G401 (cell line): ENCODE measurements around the gene RRP1. TPM values are rescaled to one million over a fixed set of nuclear protein-coding genes. Genes with fewer than 3 reads are reported as not detected.

Source experiments
- DNase-seq: peaks from one replicate; pipeline ENCODE4 v3.0.0-alpha.2; 2015; ENCODE audit warnings: low spot score
- in situ Hi-C: cut with HindIII; loops from 2 replicates; pipeline ENCODE4 v1.10.0; 2016; ENCODE audit warnings: low sequenced_read_pairs, mixed read lengths
- total RNA-seq: library from RNA; depleted of rRNA; stranded (reverse); fragments of >200 nt; shearing (Covaris generic); gene quantifications from 2 replicates; pipeline ENCODE4 v1.2.3, GENCODE V29; 2014; rRNA removed

The RRP1 gene, protein sequence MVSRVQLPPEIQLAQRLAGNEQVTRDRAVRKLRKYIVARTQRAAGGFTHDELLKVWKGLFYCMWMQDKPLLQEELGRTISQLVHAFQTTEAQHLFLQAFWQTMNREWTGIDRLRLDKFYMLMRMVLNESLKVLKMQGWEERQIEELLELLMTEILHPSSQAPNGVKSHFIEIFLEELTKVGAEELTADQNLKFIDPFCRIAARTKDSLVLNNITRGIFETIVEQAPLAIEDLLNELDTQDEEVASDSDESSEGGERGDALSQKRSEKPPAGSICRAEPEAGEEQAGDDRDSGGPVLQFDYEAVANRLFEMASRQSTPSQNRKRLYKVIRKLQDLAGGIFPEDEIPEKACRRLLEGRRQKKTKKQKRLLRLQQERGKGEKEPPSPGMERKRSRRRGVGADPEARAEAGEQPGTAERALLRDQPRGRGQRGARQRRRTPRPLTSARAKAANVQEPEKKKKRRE
- 38.6 and 51.2 TPM in 2 replicates for total RNA-seq

DNA sequence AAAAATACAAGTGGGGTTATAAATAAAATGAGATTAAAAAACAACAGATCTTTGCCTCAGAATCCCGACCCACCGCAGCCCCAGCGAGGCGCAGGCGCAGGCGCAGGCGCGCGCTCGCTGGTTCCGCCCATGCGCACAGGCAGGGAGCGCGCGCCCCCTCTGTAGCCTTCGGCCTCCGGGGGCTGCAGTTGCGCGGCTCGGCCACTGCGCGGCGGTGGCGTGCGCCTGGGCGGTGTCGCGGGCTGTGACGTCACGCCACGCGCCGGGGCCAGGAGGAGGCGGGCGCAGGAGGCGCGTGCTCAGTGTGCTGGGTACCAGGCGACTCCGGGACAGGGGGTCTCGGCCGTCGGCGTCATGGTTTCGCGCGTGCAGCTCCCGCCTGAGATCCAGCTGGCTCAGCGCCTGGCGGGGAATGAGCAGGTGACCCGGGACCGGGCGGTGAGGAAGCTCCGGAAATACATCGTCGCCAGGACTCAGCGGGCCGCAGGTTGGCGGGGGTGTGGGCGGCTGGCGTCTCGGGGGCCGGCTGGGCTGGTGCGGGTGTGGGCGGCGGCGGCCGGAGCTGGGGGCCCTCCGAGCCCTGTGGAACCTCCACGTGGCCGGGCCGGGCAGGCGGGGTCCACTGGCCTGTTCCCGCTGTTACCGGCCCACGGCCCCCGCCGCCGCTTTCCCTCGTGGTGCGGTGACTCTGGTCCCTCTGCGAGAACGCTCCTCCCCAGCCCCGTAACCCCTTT lies at the start of gene RRP1:
Gene RRP1 (plus strand): TSS at position 302 of the 734 bp plus-strand sequence. CDS start 53 bp downstream, at position 355.
- DNase-seq = peak; percentile 84
- in situ Hi-C loops = no loop called here

DNA sequence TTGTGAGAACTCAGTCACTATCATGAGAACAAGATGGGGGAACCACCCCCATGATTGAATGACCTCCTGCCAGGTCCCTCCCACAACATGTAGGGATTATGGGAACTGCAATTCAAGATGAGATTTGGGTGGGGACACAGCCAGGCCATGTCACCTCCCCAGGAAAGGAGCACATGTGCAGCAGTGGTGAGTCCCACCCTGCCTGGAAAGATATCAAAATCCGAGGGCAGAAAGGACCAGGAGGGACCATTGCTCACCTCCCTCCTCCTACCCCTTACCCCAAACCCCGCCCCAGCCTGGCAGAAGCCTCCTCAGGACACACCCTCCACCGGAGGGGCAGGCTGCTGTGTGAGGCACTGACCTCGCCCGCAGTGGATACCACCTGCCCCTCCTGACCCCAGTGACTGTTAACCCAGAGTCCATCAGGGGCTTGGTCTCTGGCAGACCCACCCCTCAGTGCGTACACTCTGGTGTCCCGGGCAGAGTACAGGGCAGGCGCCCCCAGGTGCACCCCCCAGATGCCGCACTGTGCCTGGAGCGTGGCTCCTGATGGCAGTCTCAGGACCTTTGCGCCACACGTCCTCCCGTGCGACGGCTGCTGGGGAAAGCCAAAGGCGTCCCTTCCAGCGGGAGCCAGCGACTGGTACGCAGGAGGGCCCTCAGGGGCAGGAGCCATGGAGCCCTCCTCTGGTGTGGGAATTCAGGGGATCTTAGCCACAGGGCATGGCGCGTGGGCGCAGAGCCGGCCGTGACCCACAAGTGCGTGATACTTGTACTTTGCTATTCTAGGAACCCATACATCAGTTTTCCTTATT lies 49.5 kb upstream of the RRP1 start:
- in situ Hi-C loops = no loop called here
- no peak for DNase-seq

DNA sequence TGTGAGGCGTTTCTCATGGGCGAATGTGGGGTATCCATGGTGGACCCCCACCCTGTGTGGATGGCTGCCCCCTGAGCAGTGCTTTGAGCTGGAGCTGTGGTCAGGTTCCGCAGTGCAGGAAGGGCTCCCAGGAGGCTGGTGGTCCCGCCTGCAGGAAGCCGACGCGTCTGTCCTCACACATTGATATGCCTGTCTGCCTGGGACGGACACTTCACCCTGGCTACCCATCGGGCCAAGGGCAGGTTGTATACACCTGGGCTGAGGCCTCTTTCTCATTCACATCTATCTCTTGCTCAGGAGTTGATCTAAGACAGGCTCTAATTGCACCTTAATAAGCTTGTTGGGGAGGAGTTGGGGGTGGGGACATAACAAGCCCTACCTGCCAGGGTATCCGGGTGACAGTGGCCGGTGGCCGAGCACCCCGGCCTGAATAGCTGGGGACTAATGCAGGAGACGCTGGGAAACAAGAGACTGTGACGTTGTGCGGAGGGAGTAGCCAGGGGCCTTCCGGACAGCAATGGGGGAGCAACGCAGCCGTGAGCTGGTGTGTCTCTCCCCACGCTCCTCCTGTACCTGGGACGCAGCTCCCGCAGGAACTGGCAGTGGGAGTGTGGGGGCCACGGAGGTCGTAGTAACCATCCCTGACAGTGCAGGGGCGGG lies 48.8 kb upstream of the RRP1 start:
- in situ Hi-C loops = no loop called here
- DNase-seq = peak; percentile 65

DNA sequence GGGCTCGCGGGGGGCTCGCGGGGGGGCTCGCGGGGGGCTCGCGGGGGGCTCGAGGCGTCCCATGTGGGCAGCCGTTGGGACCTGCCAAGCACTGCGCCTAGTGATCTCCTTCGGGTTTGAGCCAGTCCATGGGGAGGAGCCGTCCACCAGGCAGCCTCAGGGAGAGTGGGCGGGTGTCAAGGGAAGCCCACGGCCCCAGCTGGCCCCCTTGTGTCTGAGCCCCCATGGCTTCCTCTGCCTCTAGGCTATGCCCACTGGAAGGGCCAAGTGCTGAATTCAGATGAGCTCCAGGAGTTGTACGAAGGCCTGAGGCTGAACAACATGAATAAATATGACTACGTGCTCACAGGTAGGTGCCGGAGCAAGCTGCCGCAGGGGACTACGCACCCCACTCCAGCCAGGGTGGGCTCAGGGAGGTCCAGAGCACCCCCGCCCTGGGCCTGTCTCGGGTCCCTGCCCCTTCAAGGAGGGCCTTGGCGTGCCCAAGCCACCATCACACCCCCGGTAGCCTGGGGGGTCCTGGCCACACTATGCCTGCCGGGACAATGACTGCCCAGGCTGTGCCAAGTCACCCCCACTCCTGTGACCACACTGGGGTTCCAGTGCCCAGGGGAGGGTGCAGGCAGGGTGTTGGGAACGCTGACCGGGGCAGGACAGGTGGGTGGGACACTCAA lies 47.8 kb upstream of the RRP1 start:
- no peak for DNase-seq
- in situ Hi-C loops = no loop called here

DNA sequence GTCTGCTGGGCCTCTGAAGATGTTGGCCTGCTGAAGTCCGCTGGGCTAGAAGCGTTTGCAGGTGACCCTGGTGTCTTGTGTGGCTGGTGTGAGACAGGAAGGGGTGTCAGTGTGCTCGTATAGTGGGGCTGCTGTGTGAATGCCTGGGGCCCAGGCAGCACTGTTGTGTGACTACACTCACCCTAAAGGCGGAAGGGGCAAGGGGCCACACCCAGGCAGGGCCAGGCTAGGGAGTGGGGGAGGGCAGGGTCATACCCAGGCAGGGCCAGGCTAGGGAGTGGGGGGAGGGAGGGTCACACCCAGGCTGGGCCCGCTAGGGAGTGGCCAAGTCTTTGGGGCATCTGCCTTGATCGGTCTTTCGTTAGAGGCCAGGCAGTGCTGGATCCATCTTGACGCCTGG lies 45.4 kb upstream of the RRP1 start:
- no peak for DNase-seq
- in situ Hi-C loops = no loop called here

DNA sequence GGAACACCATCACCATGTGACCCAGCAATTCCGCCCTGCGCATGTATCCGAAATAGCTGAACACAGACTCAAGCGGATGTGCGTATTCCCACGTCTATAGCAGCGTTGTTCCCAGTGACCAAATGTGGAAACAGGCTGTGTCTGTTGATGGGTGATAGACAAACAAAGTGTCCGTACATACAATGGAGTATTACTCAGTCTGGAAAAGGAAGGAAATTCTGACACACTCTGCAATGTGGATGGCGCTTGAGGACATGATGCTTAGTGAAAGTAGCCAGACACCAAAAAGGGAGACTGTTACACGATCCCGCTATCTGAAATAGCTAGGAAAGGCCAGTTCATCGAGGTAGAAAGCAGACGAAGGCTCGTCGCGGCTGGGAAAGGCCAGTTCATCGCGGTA lies 44.7 kb upstream of the RRP1 start:
- no peak for DNase-seq
- in situ Hi-C loops = no loop called here

DNA sequence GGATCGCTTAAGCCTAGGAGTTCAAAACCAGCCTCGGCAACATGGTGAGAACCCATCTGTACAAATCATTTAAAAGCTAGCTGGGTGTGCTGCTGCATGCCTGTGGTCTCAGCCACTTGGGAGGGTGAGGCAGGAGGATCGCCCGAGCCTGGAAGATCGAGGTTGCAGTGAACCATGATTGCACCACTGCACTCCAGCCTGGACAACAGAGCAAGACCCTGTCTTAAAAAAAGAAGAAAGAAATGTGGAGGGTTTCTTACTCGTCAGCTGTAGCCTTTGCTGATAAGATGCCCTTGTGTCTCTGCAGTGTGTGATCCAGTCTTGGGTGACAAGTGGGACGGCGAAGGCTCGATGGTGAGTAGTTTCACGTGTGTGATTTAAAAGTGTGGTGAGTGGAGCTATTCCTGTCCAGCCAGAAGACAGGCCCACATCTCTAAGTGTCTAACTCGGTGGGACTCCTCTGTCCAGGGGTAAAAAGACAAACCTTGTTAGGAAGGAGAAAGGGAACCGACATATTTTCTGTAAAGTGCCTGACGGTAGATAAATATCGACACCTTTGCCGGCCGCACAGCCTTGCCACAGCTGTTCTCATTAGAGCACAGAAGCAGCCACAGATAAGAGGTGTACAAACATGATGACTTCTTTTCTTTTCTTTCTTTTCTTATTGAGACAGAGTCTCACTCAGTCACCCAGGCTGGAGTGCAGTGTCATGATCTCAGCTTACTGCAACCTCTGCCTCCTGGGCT lies 43.4 kb upstream of the RRP1 start:
- in situ Hi-C loops = no loop called here
- DNase-seq = no peak

DNA sequence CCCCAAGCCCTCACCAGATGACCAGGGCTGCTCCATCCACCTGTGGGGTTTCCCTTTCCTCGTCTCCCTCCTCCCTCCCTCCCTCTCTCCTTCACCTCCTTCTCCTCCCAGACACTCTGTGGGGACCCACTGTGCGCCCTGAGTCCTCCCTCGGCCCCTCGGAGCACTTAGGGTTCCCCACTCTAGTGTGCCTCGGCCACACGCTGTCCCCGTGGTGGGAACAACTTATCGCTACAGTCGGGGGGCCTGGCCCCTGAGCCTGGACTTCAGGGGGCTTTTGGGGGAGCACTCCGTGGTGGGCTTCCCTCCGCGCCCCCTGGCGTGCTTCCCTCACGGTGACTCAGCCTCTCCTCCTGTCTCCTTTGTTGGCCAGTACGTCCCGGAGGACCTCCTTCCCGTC lies 40.8 kb upstream of the RRP1 start:
- DNase-seq = no peak
- in situ Hi-C loops = no loop called here

DNA sequence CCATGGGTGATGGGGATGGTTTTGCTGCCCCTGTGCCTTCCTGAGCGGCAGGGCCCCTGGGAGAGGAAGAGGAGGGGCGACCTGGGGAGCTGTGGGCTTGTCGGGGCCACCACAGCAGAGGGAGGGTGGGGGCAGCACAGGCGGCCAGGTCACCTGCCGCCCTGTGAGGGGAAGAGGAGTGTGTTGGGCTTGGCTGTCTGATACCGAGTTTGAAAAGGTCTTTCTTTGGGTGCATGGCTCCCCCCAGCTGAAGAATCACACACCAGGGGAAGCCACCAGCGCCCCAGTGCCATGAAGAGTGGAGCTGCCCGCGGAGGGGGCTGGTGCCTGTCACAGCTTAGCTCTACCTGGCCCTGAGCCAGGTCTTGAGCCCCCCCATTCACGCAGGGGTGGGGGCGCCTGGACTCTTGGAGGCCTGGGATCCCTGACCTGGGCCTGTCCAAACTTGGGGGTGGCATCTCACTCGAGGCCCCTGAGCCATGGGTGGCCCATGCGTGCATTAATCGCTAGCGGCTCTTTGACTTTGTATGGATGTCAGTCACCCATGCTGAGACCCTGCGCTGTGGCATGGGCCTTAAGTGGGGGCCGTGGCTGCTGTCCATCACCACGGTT lies 39.6 kb upstream of the RRP1 start:
- DNase-seq = no peak
- in situ Hi-C loops = no loop called here

DNA sequence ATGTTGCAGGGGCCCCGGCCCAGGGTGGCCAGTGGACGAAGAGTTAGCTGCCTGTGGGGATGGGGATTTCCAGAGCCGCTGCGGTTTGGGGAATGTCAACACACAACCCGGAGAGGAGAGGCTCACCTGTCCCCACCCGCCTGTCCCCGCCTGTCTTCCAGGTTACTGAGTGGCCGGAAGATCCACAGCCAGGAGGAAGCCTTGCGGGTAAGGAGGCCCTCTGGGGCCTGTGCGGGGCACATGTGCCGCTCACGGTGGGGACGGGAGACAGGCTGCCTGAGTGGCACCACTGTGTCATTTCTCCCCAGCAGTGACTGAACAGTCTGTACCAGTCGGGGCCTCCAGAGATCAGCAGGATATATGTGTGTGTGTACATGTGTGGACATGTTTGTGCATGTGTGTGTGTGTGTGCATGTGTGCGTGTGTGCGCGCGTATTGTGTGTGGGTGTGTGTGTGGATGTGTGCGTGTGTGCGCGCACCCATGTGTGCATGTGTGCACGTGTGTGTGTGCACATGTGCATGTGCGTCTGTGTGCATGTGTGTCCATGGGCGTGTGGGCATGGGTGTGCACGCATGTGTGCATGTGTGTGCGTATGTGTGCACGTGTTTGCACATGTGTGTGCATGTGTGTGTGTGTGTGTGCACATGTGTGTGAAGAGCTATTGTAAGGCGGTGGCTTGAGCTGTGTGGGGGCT lies 38.9 kb upstream of the RRP1 start:
- no peak for DNase-seq
- in situ Hi-C loops = no loop called here

DNA sequence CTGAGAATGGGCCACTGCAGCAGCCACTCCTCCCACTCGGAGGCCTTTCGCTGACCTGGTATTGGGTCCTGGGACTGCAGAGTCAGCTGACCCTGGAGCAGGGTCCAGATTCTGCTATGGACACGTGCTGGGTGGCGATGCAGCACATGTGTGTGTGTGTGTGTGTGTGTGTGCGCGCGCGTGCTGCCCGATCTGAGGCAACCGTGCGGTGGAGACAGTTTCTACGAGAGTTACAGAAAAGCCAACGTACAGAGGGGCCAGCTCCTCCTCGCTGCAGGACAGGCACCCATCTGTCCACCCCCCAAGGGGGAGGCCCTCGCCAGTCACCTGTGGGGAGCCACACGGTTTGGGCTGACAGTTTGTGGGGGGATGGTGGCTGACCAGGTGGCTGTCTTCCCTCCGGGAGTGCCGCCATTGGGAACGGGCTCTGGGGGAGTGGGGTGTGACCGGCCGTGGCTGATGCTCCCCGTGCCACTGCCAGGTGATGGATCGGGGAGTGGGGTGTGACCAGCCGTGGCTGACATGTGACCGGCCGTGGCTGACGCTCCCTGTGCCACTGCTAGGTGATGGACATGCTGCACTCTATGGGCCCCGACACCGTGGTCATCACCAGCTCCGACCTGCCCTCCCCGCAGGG lies 37.3 kb upstream of the RRP1 start:
- no peak for DNase-seq
- in situ Hi-C loops = no loop called here

DNA sequence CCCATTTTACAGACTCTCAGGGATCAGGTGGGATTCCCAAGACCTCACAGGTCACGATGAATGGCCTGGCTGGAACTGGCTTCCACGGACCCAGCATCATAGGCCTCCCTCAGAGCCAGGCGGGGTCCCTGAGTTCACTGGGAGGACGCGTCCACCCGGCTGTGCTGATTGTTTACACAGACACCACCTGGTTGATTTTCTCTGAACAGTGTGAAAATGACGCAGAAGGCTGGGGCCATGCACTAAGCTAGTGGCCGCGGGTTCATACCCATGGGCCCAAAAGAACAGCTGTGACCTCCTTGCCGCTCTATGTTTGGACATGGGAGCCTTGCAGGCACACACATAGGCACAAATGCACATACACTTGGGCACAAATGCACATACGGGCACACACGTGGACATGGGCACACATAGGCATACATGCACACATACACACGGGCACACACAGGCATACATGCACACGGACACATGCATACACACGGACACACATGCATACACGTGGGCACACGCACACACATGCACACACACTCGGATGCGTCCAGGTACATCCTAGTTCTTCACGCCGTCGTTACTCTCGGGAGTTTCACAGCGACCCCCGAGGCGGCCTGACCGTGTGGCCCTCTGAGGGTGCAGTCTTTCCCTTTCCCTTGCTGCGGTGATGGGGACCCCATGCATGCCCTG lies 36.5 kb upstream of the RRP1 start:
- no peak for DNase-seq
- in situ Hi-C loops = no loop called here

DNA sequence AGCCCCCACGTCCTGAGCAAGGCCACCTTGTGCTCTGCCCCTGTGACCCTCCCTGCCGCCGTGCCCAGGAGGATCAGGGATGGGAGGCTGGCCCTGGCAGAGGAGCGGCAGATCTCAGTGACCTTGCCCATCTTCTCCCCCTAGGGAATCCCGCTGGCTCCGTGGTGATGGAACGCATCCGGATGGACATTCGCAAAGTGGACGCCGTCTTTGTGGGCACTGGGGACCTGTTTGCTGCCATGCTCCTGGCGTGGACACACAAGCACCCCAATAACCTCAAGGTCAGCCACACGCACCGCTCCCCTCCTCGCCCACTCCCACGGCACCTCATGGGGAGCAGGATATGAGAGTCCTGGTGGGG lies 36.0 kb upstream of the RRP1 start:
- DNase-seq = no peak
- in situ Hi-C loops = no loop called here

DNA sequence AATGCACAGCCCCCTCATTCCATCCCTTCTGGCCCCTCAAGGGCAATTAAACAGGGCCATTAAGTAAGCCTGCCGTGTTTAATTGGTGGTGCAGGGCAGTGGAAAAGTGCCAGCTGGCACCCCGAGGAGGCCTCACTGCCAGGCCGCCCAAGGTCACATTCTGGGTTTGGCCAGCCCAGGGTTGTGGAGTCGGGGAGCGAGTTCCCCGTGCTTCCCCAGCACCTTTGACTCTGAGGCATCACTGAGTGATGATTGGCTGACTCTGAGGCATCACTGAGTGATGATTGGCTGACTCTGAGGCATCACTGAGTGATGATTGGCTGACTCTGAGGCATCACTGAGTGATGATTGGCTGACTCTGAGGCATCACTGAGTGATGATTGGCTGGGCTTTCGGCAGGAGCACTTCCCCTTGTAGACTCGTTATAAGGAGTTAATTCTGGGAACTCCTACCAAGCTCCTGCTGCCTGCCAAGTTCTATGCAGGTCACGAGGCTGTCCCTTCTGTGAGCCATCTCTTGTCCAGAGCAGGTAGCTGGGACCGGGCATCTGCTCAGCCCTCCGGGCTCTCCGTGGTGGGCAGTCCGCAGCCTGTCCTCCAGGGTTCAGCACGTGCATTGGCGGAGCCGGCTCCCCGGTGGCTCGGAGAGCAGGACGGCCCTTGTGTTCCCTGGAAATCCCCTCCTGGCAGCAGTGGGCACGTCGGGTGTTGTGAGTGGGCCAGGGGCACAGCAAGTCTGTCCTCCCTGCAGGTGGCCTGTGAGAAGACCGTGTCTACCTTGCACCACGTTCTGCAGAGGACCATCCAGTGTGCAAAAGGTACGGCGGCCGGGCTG lies 34.2 kb upstream of the RRP1 start:
- peak; percentile 89 for DNase-seq
- in situ Hi-C loops = no loop called here

DNA sequence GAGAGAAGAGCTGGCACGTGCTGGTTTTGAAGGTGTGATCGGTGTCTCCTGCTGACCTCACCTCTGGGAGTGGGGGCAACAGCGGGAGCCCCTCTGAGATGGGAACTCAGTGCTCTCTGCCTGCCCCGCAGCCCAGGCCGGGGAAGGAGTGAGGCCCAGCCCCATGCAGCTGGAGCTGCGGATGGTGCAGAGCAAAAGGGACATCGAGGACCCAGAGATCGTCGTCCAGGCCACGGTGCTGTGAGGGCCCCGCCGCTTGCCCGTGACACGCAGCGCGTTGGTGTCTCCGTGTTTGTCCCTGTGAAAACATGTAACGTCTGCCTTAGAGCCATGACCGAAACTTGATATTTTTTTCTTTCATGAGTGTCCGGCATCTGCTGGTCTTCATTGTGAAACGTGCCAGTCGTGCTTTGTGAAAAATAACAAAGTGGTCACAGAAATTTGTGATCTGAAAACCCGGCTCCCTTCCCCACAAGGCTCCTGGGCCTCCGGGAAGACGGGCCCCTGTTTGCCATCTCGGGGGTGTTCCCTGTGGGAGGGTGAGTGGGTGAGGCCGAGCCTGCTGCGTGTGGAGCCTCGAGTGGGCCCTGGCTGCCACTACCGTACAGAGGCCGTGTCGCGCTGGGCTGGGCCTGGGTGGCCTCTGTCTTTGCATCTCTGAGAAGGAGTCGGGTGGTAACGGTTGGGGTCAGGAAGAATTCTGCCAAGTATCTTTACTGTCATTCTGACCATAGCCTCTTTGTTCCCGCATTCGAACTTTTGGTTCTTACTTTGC lies 33.4 kb upstream of the RRP1 start:
- in situ Hi-C loops = no loop called here
- DNase-seq = no peak
